ENCODE results near the gene ARHGAP12. TPM values are rescaled to one million over a fixed set of nuclear protein-coding genes. Genes with fewer than 3 reads are reported as not detected.

The ARHGAP12 gene
- total RNA-seq, 1 experiment from 2014 or later = 25.8 TPM

- no peaks in the 10 kb centered on the region for H3K36me3 ChIP-seq
- H3K27ac ChIP-seq = peak overlapping the region; percentile 92
- H3K4me3 ChIP-seq = no peak overlapping the region
- no peaks in the 10 kb centered on the region for H3K9me3 ChIP-seq (replicated peaks)
- no peak for DNase-seq (ENCODE audit: low read depth in 1 of 2, low spot score in 2 of 2)
- peaks cover 35% of the 10 kb centered on the region for H3K4me1 ChIP-seq (replicated peaks)
- H3K27me3 ChIP-seq (replicated peaks) = no peaks in the 10 kb centered on the region
Measured at GRCh38 chr10:31939797-31940708, 11.4 kb upstream of the ARHGAP12 start.

GRCh38 chr10:31937371-31937770 lies 8.7 kb upstream of the ARHGAP12 start:
- Histone ChIP-seq H3K27me3 (replicated peaks) (no peaks in the 10 kb centered on the region), H3K4me1 (replicated peaks) (peaks cover 23% of the 10 kb centered on the region), H3K4me3 (no peak overlapping the region), H3K36me3 (no peaks in the 10 kb centered on the region), H3K9me3 (replicated peaks) (no peaks in the 10 kb centered on the region), H3K27ac (no peak overlapping the region)
- no peak for DNase-seq (ENCODE audit: low read depth in 1 of 2, low spot score in 2 of 2)

- H3K36me3 ChIP-seq = no peaks in the 10 kb centered on the region
- H3K9me3 ChIP-seq (replicated peaks) = no peaks in the 10 kb centered on the region
- DNase-seq (ENCODE audit: low read depth in 1 of 2, low spot score in 2 of 2) = no peak
- no peak overlapping the region for H3K27ac ChIP-seq
- H3K4me3 ChIP-seq = no peak overlapping the region
- no peaks in the 10 kb centered on the region for H3K27me3 ChIP-seq (replicated peaks)
- H3K4me1 ChIP-seq (replicated peaks) = peaks cover 22% of the 10 kb centered on the region
Measured at GRCh38 chr10:31936933-31937332, 8.3 kb upstream of the ARHGAP12 start.

- H3K4me1 ChIP-seq (replicated peaks) = peaks cover 14% of the 10 kb centered on the region
Measured at GRCh38 chr10:31936086-31936485, 7.5 kb upstream of the ARHGAP12 start.

GRCh38 chr10:31935678-31936077 lies 7.0 kb upstream of the ARHGAP12 start:
- Histone ChIP-seq H3K27me3 (replicated peaks) (no peaks in the 10 kb centered on the region), H3K27ac (no peak overlapping the region), H3K4me3 (no peak overlapping the region), H3K4me1 (replicated peaks) (peaks cover 11% of the 10 kb centered on the region), H3K9me3 (replicated peaks) (no peaks in the 10 kb centered on the region), H3K36me3 (no peaks in the 10 kb centered on the region)
- DNase-seq (ENCODE audit: low read depth in 1 of 2, low spot score in 2 of 2) = no peak

More at GRCh38 chr10:31936086-31936485, 7.5 kb upstream of the ARHGAP12 start:
- no peaks in the 10 kb centered on the region for H3K27me3 ChIP-seq (replicated peaks)
- no peaks in the 10 kb centered on the region for H3K9me3 ChIP-seq (replicated peaks)
- no peaks in the 10 kb centered on the region for H3K36me3 ChIP-seq
- no peak overlapping the region for H3K27ac ChIP-seq
- DNase-seq (ENCODE audit: low read depth in 1 of 2, low spot score in 2 of 2) = no peak
- no peak overlapping the region for H3K4me3 ChIP-seq

GRCh38 chr10:31932838-31933237 lies 4.2 kb upstream of the ARHGAP12 start:
- Histone ChIP-seq H3K9me3 (replicated peaks) (peaks cover 2% of the 10 kb centered on the region; the same call in 1 of the 2 replicates), H3K4me3 (no peak overlapping the region), H3K36me3 (peaks cover 7% of the 10 kb centered on the region), H3K27ac (no peak overlapping the region), H3K27me3 (replicated peaks) (no peaks in the 10 kb centered on the region), H3K4me1 (replicated peaks) (peaks cover 13% of the 10 kb centered on the region)
- DNase-seq (ENCODE audit: low read depth in 1 of 2, low spot score in 2 of 2) = no peak

GRCh38 chr10:31930856-31931255 lies 2.2 kb upstream of the ARHGAP12 start:
- H3K36me3 ChIP-seq = peaks cover 7% of the 10 kb centered on the region
- no peaks in the 10 kb centered on the region for H3K27me3 ChIP-seq (replicated peaks)
- DNase-seq (ENCODE audit: low read depth in 1 of 2, low spot score in 2 of 2) = no peak
- no peak overlapping the region for H3K4me3 ChIP-seq
- no peak overlapping the region for H3K27ac ChIP-seq
- peaks cover 2% of the 10 kb centered on the region; the same call in 1 of the 2 replicates for H3K9me3 ChIP-seq (replicated peaks)
- peaks cover 19% of the 10 kb centered on the region for H3K4me1 ChIP-seq (replicated peaks)

- Histone ChIP-seq H3K36me3 (peaks cover 7% of the 10 kb centered on the region), H3K27me3 (replicated peaks) (no peaks in the 10 kb centered on the region), H3K27ac (peak overlapping the region; percentile 75), H3K4me1 (replicated peaks) (peaks cover 19% of the 10 kb centered on the region), H3K9me3 (replicated peaks) (peaks cover 2% of the 10 kb centered on the region; the same call in 1 of the 2 replicates), H3K4me3 (peak overlapping the region; percentile 100)
- peak in 1 of 2 experiments; percentile 32 for DNase-seq (ENCODE audit: low read depth in 1 of 2, low spot score in 2 of 2)
Measured at GRCh38 chr10:31930023-31930751, 1.6 kb upstream of the ARHGAP12 start.

GRCh38 chr10:31929261-31930022 lies 811 bp upstream of the ARHGAP12 start:
- H3K4me1 ChIP-seq (replicated peaks) = peaks cover 19% of the 10 kb centered on the region
- peak overlapping the region; percentile 100 for H3K4me3 ChIP-seq
- H3K36me3 ChIP-seq = peaks cover 7% of the 10 kb centered on the region
- H3K27ac ChIP-seq = peak overlapping the region; percentile 75
- peaks cover 2% of the 10 kb centered on the region; the same call in 1 of the 2 replicates for H3K9me3 ChIP-seq (replicated peaks)
- no peaks in the 10 kb centered on the region for H3K27me3 ChIP-seq (replicated peaks)
- peak in 1 of 2 experiments; percentile 57 for DNase-seq (ENCODE audit: low read depth in 1 of 2, low spot score in 2 of 2)

GRCh38 chr10:31927884-31928548 lies 615 bp downstream of the ARHGAP12 start:
- peaks cover 2% of the 10 kb centered on the region; the same call in 1 of the 2 replicates for H3K9me3 ChIP-seq (replicated peaks)
- peak overlapping the region; percentile 75 for H3K27ac ChIP-seq
- H3K36me3 ChIP-seq = peaks cover 7% of the 10 kb centered on the region
- DNase-seq (ENCODE audit: low read depth in 1 of 2, low spot score in 2 of 2) = peak; percentile 56 to 58
- peaks cover 19% of the 10 kb centered on the region for H3K4me1 ChIP-seq (replicated peaks)
- H3K4me3 ChIP-seq = peak overlapping the region; percentile 100
- H3K27me3 ChIP-seq (replicated peaks) = no peaks in the 10 kb centered on the region

- DNase-seq (ENCODE audit: low read depth in 1 of 2, low spot score in 2 of 2) = no peak
- Histone ChIP-seq H3K36me3 (peaks cover 7% of the 10 kb centered on the region), H3K27ac (peak overlapping the region; percentile 0; the same call in 1 of the 2 replicates), H3K4me1 (replicated peaks) (peaks cover 19% of the 10 kb centered on the region), H3K9me3 (replicated peaks) (peaks cover 2% of the 10 kb centered on the region; the same call in 1 of the 2 replicates), H3K27me3 (replicated peaks) (no peaks in the 10 kb centered on the region), H3K4me3 (peak overlapping the region; percentile 100)
Measured at GRCh38 chr10:31927565-31927883, 1.1 kb downstream of the ARHGAP12 start.

- peak in 1 of 2 experiments; percentile 4 for DNase-seq (ENCODE audit: low read depth in 1 of 2, low spot score in 2 of 2)
- no peaks in the 10 kb centered on the region for H3K27me3 ChIP-seq (replicated peaks)
- H3K27ac ChIP-seq = peak overlapping the region; percentile 0; the same call in 1 of the 2 replicates
- peak overlapping the region; percentile 100 for H3K4me3 ChIP-seq
- H3K36me3 ChIP-seq = peaks cover 7% of the 10 kb centered on the region
- peaks cover 19% of the 10 kb centered on the region for H3K4me1 ChIP-seq (replicated peaks)
- peaks cover 2% of the 10 kb centered on the region; the same call in 1 of the 2 replicates for H3K9me3 ChIP-seq (replicated peaks)
Measured at GRCh38 chr10:31926765-31927564, 1.7 kb downstream of the ARHGAP12 start.

Data from SJSA1 (cell line).